Sigmoid colon (tissue), 4 donors: Measurements from ENCODE around the gene TCP1.
"Not testable (repeated sequence)": the region's sequence is repeated elsewhere in the genome, so short reads cannot be mapped to it uniquely, and the experiment has no call there.

ENCODE experiments used
- EP300 ChIP-seq, 4 donors: sonication (generic); formaldehyde crosslinking; IDR thresholded peaks; one replicate each; pipeline ENCODE4 v1.6.1; 2017; ENCODE audit warnings: antibody characterized with exemption in 4 of 4
- POLR2A ChIP-seq, 2 donors: fragments of 450-650 bp; IDR thresholded peaks; one replicate each; pipeline ENCODE4 v1.6.1; 2016; ENCODE audit warnings: antibody characterized with exemption in 2 of 2, mild to moderate bottlenecking in 2 of 2, moderate library complexity in 2 of 2
- POLR2AphosphoS5 ChIP-seq, 4 donors: sonication (generic); formaldehyde crosslinking; IDR thresholded peaks; one replicate each; pipeline ENCODE4 v1.6.1; 2017; ENCODE audit warnings: antibody characterized with exemption in 4 of 4
- TF ChIP-seq, protein P1 (sequence below), 4 experiments: fragments of 450-650 bp in 3 of 4; fragments of 200-600 bp in 1 of 4; IDR thresholded peaks; one replicate each; pipeline ENCODE4 v1.5.1; 2016 to 2019; ENCODE audit warnings: antibody characterized with exemption in 4 of 4, mild to moderate bottlenecking in 3 of 4, moderate library complexity in 2 of 4

DNA sequence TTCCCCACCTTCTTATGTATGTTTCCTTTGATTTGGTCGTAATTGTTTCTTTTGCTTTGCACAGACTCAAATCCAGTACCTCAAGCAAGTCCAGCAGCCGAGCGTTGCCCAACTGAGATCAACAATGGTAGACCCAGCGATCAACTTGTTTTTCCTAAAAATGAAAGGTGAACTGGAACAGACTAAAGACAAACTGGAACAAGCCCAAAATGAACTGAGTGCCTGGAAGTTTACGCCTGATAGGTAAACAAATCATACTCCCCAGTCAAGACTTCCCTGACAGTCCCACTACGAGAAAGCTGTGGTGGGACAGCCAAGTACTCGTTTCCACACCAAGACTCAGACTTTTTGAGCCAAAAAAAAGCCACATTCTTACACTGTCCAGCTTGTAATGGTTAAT lies 41.3 kb downstream of the TCP1 start:
- TF ChIP-seq, protein P1, sequence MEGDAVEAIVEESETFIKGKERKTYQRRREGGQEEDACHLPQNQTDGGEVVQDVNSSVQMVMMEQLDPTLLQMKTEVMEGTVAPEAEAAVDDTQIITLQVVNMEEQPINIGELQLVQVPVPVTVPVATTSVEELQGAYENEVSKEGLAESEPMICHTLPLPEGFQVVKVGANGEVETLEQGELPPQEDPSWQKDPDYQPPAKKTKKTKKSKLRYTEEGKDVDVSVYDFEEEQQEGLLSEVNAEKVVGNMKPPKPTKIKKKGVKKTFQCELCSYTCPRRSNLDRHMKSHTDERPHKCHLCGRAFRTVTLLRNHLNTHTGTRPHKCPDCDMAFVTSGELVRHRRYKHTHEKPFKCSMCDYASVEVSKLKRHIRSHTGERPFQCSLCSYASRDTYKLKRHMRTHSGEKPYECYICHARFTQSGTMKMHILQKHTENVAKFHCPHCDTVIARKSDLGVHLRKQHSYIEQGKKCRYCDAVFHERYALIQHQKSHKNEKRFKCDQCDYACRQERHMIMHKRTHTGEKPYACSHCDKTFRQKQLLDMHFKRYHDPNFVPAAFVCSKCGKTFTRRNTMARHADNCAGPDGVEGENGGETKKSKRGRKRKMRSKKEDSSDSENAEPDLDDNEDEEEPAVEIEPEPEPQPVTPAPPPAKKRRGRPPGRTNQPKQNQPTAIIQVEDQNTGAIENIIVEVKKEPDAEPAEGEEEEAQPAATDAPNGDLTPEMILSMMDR (IDR thresholded peaks at IDR 0.05) = not testable (repeated sequence)
- not testable (repeated sequence) for TF ChIP-seq POLR2A, POLR2AphosphoS5, EP300 (IDR thresholded peaks at IDR 0.05)
